ENCODE data around the gene LYZL2.

LYZL2 gene

DNA sequence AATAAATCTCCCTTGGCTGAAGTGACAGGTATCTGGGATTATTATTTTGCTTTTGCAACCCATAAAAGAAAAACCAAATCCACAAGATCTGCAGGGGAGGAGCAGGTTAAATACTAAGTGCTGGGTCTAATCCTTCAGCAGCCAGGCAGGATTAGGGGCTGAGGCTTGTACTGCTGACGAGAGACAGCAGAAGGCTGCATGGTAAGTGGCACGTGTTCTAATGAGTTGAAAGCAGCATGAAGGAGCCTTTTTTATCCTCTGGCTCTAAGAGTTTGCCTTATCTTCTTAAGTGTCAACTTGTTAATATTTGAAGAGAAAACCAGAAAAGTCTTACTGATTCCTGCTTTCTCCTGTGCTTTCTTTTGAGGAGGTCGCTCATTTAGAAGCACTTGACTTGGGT lies 50.0 kb downstream of the LYZL2 start:
- Histone ChIP-seq H3K36me3 (no peaks in the 10 kb centered on the region), H3K9me3 (no peaks in the 10 kb centered on the region), H3K27me3 (no peaks in the 10 kb centered on the region), H3K27ac (no peak overlapping the region), H3K4me3 (ENCODE audit: low read depth in 1 of 2, low read length in 1 of 2) (no peak overlapping the region), H3K4me1 (ENCODE audit: control insufficient read depth in 1 of 2, insufficient read depth in 1 of 2, low read depth in 1 of 2, low read length in 1 of 2) (peaks cover 31 to 38% of the 10 kb centered on the region in 2 experiments)
- TF ChIP-seq, protein P1, sequence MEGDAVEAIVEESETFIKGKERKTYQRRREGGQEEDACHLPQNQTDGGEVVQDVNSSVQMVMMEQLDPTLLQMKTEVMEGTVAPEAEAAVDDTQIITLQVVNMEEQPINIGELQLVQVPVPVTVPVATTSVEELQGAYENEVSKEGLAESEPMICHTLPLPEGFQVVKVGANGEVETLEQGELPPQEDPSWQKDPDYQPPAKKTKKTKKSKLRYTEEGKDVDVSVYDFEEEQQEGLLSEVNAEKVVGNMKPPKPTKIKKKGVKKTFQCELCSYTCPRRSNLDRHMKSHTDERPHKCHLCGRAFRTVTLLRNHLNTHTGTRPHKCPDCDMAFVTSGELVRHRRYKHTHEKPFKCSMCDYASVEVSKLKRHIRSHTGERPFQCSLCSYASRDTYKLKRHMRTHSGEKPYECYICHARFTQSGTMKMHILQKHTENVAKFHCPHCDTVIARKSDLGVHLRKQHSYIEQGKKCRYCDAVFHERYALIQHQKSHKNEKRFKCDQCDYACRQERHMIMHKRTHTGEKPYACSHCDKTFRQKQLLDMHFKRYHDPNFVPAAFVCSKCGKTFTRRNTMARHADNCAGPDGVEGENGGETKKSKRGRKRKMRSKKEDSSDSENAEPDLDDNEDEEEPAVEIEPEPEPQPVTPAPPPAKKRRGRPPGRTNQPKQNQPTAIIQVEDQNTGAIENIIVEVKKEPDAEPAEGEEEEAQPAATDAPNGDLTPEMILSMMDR (IDR thresholded peaks at IDR 0.05): no peak

DNA sequence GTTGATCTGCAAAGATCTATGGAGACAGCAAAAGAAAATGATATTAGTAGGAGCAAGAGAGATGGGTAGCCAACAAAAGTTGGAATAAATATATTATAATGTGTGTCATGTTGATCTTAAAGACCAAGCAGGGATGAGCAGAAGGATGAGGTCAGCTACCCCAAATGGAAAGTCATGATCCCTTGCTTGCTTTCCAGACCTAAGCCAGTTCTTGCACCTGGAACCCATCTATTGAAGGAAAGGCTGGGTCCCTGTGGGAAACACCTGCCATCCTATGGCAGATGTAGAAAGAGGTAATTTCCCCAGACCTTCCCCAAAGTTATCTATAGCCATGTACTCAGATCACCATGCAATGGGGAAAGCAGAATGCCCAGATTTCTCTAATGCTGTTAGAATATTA lies 52.5 kb downstream of the LYZL2 start:
- TF ChIP-seq, protein P1 (IDR thresholded peaks at IDR 0.05): no peak
- Histone ChIP-seq H3K4me1 (ENCODE audit: control insufficient read depth in 1 of 2, insufficient read depth in 1 of 2, low read depth in 1 of 2, low read length in 1 of 2) (peaks cover 37 to 47% of the 10 kb centered on the region in 2 experiments), H3K27ac (no peak overlapping the region), H3K27me3 (no peaks in the 10 kb centered on the region), H3K36me3 (no peaks in the 10 kb centered on the region), H3K4me3 (ENCODE audit: low read depth in 1 of 2, low read length in 1 of 2) (no peak overlapping the region), H3K9me3 (no peaks in the 10 kb centered on the region)

DNA sequence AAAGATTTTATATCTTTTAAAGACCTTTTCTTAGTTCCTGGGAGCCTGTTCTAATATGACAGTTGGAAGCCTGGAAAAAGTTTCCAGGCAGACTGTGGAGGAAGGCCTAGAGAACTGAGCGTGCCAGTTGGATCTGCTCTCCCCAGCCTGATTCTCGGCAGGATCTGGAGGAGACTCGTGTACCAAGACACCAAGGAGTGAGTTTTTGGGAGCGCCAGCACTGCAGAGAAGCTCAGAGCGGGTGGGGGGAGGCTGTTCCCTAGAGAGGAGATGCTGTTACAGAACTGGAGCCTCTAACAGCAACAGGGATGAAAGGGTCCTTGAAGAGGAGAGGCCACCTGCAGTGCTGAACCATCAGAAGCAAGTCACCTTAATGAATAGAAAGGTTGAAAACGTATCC lies 52.9 kb downstream of the LYZL2 start:
- Histone ChIP-seq H3K36me3 (no peaks in the 10 kb centered on the region), H3K4me1 (ENCODE audit: control insufficient read depth in 1 of 2, insufficient read depth in 1 of 2, low read depth in 1 of 2, low read length in 1 of 2) (peaks cover 36 to 43% of the 10 kb centered on the region in 2 experiments), H3K4me3 (ENCODE audit: low read depth in 1 of 2, low read length in 1 of 2) (no peak overlapping the region), H3K27me3 (no peaks in the 10 kb centered on the region), H3K9me3 (no peaks in the 10 kb centered on the region), H3K27ac (no peak overlapping the region)
- TF ChIP-seq, protein P1 (IDR thresholded peaks at IDR 0.05): no peak

DNA sequence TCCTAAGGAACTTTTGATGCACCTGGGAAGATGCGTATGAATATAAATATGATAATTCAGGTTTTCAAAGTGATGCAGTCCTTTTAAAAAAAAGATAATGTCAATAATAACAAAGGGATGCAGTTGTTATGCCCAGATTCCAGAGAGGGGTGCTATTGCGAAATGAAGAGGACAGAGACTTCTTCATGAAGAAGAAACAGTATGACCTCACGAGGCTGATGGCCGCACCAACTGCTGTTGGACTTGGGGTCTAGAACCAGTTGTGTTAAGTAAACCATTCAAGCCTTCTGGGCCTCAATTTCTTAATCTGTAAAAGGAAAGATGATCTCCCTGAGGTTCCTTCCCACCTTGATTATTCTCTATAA lies 55.1 kb downstream of the LYZL2 start:
- TF ChIP-seq, protein P1 (IDR thresholded peaks at IDR 0.05): no peak
- no peak overlapping the region for H3K4me3 ChIP-seq (ENCODE audit: low read depth in 1 of 2, low read length in 1 of 2)
- H3K27ac ChIP-seq: peak overlapping the region; percentile 76
- H3K36me3 ChIP-seq: no peaks in the 10 kb centered on the region
- H3K9me3 ChIP-seq: no peaks in the 10 kb centered on the region
- H3K4me1 ChIP-seq (ENCODE audit: control insufficient read depth in 1 of 2, insufficient read depth in 1 of 2, low read depth in 1 of 2, low read length in 1 of 2): peaks cover 33 to 42% of the 10 kb centered on the region in 2 experiments
- no peaks in the 10 kb centered on the region for H3K27me3 ChIP-seq

GRCh38 chr10:30573721-30574431 lies 55.7 kb downstream of the LYZL2 start:
- Histone ChIP-seq H3K27me3 (no peaks in the 10 kb centered on the region), H3K4me1 (ENCODE audit: control insufficient read depth in 1 of 2, insufficient read depth in 1 of 2, low read depth in 1 of 2, low read length in 1 of 2) (peaks cover 33 to 37% of the 10 kb centered on the region in 2 experiments), H3K36me3 (no peaks in the 10 kb centered on the region), H3K4me3 (ENCODE audit: low read depth in 1 of 2, low read length in 1 of 2) (no peak overlapping the region), H3K27ac (peak overlapping the region; percentile 76), H3K9me3 (no peaks in the 10 kb centered on the region)
- TF ChIP-seq, protein P1 (IDR thresholded peaks at IDR 0.05): no peak
